Femur (tissue), 1 donor: ENCODE data around the gene TRPM1.

Experiments used
- DNase-seq: peaks from one replicate; pipeline ENCODE4 v3.0.0-alpha.2; 2017

The TRPM1 gene

GRCh38 chr15:31101262-31102038 is at the start of gene TRPM1:
TSS of gene TRPM1 (minus strand) at chr15:31101725. CDS start at chr15:31081355, 20,370 bp downstream.
- DNase-seq = no peak

GRCh38 chr15:31150732-31151231 is 49.3 kb upstream of the TRPM1 start:
- DNase-seq = no peak

- no peak for DNase-seq
These were observed 48.5 kb upstream of the TRPM1 start for GRCh38 chr15:31149987-31150386.

- no peak for DNase-seq
These were observed 47.6 kb upstream of the TRPM1 start for GRCh38 chr15:31149088-31149505.

- no peak for DNase-seq
These were observed 47.0 kb upstream of the TRPM1 start for GRCh38 chr15:31148297-31149087.

- no peak for DNase-seq
These were observed 46.4 kb upstream of the TRPM1 start for GRCh38 chr15:31147944-31148296.

- DNase-seq = no peak
These were observed 45.9 kb upstream of the TRPM1 start for GRCh38 chr15:31147456-31147855.

- no peak for DNase-seq
These were observed 43.9 kb upstream of the TRPM1 start for GRCh38 chr15:31145271-31145911.

- no peak for DNase-seq
These were observed 40.3 kb upstream of the TRPM1 start for GRCh38 chr15:31141792-31142191.

- DNase-seq = no peak
These were observed 35.2 kb upstream of the TRPM1 start for GRCh38 chr15:31136607-31137328.

- DNase-seq = no peak
These were observed 34.5 kb upstream of the TRPM1 start for GRCh38 chr15:31136016-31136415.

- no peak for DNase-seq
These were observed 34.0 kb upstream of the TRPM1 start for GRCh38 chr15:31135523-31135922.

- no peak for DNase-seq
These were observed 32.4 kb upstream of the TRPM1 start for GRCh38 chr15:31133890-31134289.

GRCh38 chr15:31131853-31132375 is 30.4 kb upstream of the TRPM1 start:
- no peak for DNase-seq

- no peak for DNase-seq
These were observed 29.2 kb upstream of the TRPM1 start for GRCh38 chr15:31130576-31131237.

- no peak for DNase-seq
These were observed 28.3 kb upstream of the TRPM1 start for GRCh38 chr15:31129769-31130303.

- DNase-seq = peak; percentile 79
These were observed 27.6 kb upstream of the TRPM1 start for GRCh38 chr15:31128919-31129768.

- DNase-seq = no peak
These were observed 27.0 kb upstream of the TRPM1 start for GRCh38 chr15:31128477-31128876.

GRCh38 chr15:31127596-31128261 is 26.2 kb upstream of the TRPM1 start:
- DNase-seq = no peak

- DNase-seq = no peak
These were observed 23.5 kb upstream of the TRPM1 start for GRCh38 chr15:31125061-31125460.
